ENCODE measurements around the gene ARL10. TPM values are rescaled to one million over a fixed set of nuclear protein-coding genes. Genes with fewer than 3 reads are reported as not detected.

The ARL10 gene
- total RNA-seq, 1 donor from 2014 or later: 8.9 TPM

GRCh38 chr5:176361437-176362232 lies 3.7 kb upstream of the ARL10 start, which contains the start of gene KIAA1191:
Gene KIAA1191 (minus strand): TSS chr5:176361764. CDS start chr5:176359508, 2,256 bp downstream.
- peak; percentile 96 for DNase-seq (ENCODE audit: low spot score)

- DNase-seq (ENCODE audit: low spot score): no peak
Measured at GRCh38 chr5:176362233-176362490, 3.1 kb upstream of the ARL10 start.

- no peak for DNase-seq (ENCODE audit: low spot score)
Measured at GRCh38 chr5:176364765-176365350, 429 bp upstream of the ARL10 start.

DNA sequence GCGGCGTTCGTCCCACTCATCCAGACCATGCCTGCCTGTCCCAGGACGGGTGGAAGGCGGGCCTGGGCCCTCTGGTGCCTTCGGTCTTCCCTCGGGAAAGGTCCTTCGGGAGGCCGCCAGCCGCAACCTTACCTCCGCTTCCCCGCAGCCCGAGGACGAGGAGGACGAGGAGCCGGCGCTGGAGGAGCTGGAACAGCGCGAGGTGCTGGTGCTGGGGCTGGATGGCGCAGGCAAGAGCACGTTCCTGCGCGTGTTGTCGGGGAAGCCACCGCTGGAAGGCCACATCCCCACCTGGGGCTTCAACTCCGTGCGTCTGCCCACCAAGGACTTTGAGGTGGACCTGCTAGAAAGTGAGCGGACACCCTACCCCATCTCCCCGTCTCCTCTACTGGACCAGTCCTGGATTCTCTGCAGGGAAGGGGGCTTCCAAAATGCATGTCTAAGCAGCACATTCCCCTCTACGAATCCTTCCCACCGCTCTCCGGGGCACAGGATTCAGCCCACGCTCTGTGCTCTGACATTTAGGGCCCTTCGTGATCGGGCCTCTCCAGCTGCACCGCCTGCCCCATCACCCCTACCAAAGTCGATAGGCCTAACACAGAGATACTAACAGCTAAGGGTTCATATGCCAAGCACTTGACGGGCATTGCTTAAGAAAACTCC lies 1.1 kb downstream of the ARL10 start:
- no peak for DNase-seq (ENCODE audit: low spot score)

DNA sequence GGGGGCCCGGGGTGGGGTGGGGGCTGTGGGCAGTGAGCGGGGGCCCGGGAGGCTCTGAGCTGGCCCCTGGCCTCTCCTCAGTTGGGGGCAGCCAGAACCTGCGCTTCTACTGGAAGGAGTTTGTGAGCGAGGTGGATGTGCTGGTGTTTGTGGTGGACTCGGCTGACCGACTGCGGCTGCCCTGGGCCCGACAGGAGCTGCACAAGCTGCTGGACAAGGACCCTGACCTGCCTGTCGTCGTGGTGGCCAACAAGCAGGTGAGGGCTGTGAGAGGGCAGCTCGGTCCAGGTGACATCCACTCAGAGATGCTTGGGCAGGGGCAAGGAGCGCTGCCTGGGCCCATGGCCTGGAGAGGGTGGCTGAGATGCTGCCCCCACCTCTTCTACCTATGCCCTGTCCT lies 3.4 kb downstream of the ARL10 start:
- no peak for DNase-seq (ENCODE audit: low spot score)

DNA sequence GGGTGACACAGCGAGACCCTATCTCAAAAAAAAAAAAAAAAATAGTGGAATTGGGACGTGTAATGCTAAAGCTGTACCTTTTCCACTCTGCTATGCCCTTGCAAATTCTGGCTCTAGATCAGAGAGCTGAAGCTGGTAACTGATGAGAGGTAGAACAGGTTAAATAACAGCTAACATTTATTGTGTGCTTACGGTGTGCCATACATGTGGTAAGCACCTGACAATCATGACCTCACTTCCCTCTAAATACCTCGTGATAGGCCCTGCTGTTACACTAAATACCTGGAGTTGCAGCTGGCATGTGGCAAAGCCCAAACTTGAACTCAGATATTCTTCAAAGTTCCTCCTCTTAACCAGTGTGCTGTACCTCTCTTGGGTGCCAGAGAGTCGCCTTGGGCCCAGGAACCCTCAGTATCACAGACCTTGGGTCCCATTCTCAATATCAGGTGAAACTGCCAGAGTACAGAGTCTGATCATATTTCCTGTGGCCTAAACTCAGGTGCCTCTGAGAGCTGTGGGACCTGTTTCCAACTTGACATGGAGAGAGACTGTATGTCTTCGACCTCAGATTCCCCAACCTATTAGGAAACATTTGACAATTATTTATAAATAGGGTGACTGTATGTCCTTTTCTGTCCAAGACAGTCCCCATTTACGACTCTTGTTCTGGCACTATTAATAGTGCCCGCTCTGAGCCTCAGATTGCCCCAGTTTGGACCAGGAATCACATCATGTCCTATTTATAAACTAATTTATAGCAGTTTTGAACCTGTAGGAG lies 4.8 kb downstream of the ARL10 start:
- no peak for DNase-seq (ENCODE audit: low spot score)

DNA sequence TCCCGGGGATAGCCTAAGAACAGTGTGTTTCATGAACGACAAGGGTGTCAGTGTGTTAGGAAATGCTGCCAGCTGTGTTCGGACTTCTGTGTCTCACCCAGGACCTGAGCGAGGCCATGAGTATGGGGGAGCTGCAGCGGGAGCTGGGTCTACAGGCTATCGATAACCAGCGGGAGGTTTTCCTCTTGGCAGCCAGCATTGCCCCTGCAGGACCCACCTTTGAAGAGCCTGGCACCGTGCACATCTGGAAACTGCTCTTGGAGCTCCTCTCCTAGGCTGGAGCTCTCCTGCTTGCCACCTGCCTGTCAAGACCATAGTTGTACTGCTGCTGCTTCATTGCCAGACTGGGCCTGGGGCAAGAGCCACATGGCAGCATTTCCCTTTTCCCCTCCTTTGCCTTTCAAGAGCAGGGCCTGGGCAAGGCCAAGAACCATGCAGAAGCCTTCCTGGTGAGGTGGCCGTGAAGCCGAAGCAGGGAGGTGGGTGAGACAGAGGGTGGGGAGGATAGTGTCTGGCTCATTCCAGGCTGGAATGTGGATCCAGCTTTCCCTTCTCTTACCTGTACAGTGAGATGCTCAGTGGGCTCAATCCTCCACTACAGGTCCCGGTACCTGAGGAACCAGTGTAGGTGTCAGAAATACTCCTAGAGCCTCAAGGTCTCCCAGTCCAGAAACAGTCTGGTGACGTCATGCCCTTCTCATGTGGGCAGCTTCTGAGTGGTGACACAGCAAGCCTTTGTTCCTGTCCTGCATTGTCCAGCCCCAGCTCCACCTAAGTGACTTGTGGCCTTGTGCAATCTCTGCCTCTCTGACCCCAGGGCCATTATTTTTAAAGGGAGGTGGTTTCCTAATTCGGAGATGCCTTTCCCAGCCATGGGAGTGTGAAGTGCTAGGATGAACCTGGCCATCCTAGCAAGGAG lies 6.6 kb downstream of the ARL10 start:
- no peak for DNase-seq (ENCODE audit: low spot score)

GRCh38 chr5:176373100-176373818 lies 8.0 kb downstream of the ARL10 start:
- no peak for DNase-seq (ENCODE audit: low spot score)

DNA sequence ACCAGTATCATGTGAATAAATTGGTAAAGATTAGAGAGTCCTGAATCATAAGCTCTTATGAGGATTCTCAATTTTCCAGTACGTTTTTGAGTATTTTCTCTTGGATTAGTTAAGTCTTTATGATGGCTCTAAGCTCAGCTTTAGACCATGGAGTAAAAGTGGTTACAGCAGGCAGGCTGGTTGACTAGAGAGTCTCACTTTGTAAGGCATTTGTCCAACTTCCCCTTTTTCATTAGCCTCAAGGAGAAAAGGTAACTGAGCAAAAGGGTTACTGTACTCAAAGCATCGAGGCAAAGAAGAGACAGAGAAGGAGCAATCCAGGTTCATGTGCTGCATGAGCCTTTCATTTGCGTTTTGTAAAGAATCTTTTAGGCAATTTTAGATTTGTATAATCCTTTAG lies 14.6 kb downstream of the ARL10 start:
- DNase-seq (ENCODE audit: low spot score): no peak

GRCh38 chr5:176381423-176381822 lies 16.1 kb downstream of the ARL10 start:
- DNase-seq (ENCODE audit: low spot score): no peak

GRCh38 chr5:176381979-176382378 lies 16.7 kb downstream of the ARL10 start:
- no peak for DNase-seq (ENCODE audit: low spot score)

GRCh38 chr5:176382721-176383120 lies 17.4 kb downstream of the ARL10 start:
- no peak for DNase-seq (ENCODE audit: low spot score)

DNA sequence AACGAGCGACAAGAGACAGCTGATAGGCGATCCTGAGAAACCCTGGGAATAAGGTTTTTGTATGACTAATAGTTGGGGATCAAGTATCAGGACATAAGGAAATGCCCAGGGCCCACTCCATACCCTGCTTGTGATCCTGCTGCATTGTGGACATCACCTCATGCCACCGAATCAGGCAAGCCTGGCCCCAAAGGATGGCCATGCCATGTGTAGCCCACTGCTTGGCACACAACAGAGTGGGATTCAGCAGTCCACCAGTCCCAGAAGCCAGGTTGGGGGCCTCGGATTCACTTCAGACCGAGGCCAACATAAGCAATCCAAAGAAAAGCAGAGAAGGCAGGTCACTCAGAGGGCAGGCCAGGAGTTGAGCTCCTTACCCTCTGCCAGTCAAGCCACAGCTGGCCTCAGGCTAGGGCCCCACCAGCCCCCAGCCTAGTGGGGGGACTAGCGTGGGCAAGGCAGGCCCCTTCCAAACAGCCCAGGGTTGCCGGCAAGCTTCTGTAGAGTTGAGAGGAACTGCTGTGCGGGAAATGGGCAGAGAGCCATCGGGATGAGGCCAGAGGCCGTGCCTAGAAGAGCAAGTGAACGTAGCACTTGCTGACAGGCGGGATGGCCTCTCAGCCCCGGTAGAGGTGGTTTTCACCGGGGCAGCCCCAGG lies 18.1 kb downstream of the ARL10 start:
- no peak for DNase-seq (ENCODE audit: low spot score)

DNA sequence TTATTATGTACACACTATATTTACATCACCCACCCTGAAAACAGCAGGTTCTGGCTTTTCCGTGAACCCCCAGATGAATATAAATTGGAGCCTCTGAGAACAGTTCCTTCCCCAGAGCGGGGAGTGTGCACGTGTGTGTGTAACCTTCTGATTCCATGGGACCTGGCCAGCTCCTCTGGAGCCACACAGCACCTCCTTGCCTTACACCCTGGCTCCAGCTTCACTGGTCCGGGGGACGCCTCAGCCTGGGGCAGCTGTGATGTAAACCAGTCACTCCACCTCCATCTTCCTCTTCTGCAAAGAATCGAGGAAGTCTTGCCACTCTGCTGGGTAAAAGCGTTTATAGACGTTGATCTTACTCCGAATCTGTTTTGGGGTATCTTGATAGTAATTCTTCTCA lies 18.7 kb downstream of the ARL10 start:
- no peak for DNase-seq (ENCODE audit: low spot score)

DNA sequence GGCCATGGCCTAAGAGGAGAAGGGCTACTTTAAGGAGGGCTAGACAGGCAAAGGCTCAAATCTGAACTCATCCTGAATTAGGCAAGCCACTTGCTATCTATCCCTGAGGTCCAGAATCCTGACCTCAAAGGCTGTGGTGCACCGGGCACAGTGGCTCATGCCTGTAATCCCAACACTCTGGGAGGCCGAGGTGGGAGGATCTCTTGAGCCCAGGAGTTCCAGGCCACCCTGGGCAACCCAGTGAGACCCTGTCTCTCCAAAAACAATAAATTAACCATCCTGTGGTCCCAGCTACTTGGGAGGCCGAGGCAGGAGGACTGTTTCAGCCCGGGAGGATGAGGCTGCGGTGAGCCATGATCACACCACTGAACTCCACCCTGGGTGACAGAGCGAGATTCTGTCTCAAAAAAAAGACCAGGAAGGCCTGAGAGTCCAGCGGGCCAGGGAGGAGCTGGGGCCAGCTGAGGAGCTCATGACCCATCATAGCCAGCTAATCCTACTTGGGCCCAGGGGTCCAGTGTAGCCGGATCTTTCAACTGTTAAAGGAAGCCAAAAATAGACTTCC lies 19.2 kb downstream of the ARL10 start:
- no peak for DNase-seq (ENCODE audit: low spot score)

DNA sequence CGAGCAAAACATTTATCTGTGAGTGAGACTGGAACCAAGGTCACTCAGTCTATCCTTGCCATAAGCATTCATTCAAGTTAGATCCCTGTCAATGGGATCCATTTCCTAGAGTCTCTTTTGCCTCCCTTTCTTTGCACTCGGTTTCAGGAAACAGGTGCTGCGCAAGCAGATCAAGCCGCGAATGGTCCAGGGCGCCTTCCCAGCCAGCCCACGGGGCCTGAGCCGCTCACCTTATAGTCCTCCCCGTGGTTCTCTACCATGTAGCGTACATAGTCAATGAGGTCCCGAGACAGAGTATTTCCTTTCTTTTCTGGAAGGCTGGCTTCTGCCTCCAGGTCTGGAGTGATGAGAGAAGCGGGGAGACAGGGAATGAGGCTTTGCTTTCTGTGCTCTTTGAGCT lies 19.7 kb downstream of the ARL10 start:
- no peak for DNase-seq (ENCODE audit: low spot score)

- no peak for DNase-seq (ENCODE audit: low spot score)
Measured at GRCh38 chr5:176386491-176386890, 21.2 kb downstream of the ARL10 start.

DNA sequence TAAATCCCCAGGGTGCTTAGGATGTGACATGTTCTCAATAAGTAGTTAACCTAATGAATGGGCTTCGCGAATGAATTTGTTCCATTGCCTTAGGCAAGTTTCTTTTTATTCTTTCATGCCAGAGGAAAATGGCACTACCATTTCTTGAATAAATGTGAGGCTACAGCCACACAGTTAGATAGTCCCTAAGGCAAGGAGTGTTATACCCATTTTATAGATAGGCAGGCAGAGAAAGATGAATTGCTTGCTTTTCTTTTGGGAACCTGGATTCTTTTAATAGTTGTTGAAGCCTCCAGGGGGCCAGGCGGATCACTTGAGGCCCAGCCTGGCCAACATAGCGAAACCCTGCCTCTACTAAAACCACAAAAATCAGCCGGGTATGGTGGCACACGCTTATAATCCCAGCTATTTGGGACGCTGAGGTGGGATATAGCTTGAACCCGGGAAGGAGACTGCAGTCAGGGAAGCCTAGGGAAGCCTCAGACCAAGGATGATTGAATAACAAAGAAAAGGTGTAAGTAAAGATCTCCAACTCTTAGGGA lies 22.2 kb downstream of the ARL10 start:
- DNase-seq (ENCODE audit: low spot score): no peak

GRCh38 chr5:176388003-176388443 lies 22.7 kb downstream of the ARL10 start:
- no peak for DNase-seq (ENCODE audit: low spot score)
